ENCODE results near the gene APOC3. TPM values are rescaled to one million over a fixed set of nuclear protein-coding genes. Genes with fewer than 3 reads are reported as not detected.

APOC3 gene
- polyA plus RNA-seq, 1 donor (not counting 4 experiments of a cell fraction or from before 2014, with no cell fraction given): not detected

GRCh38 chr11:116862951-116863350, 33.2 kb downstream of the APOC3 start:
- no peak overlapping the region for H2AFZ ChIP-seq (ENCODE audit: control insufficient read depth, low read length)
- H3K9me3 ChIP-seq (ENCODE audit: control insufficient read depth, low read depth, low read length): no peaks in the 10 kb centered on the region
- no peaks in the 10 kb centered on the region for H3K79me2 ChIP-seq (ENCODE audit: control insufficient read depth, insufficient read depth, low read length)
- no peak overlapping the region for H3K4me2 ChIP-seq (ENCODE audit: control insufficient read depth, extremely low read depth, insufficient read depth, low read depth, low read length)
- TF ChIP-seq, protein P1, sequence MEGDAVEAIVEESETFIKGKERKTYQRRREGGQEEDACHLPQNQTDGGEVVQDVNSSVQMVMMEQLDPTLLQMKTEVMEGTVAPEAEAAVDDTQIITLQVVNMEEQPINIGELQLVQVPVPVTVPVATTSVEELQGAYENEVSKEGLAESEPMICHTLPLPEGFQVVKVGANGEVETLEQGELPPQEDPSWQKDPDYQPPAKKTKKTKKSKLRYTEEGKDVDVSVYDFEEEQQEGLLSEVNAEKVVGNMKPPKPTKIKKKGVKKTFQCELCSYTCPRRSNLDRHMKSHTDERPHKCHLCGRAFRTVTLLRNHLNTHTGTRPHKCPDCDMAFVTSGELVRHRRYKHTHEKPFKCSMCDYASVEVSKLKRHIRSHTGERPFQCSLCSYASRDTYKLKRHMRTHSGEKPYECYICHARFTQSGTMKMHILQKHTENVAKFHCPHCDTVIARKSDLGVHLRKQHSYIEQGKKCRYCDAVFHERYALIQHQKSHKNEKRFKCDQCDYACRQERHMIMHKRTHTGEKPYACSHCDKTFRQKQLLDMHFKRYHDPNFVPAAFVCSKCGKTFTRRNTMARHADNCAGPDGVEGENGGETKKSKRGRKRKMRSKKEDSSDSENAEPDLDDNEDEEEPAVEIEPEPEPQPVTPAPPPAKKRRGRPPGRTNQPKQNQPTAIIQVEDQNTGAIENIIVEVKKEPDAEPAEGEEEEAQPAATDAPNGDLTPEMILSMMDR (optimal IDR thresholded peaks at IDR 0.05 in 1 of 3, IDR thresholded peaks at IDR 0.05 in 1 of 3, conservative IDR thresholded peaks at IDR 0.05 in 1 of 3; ENCODE audit: extremely low read depth in 1 of 3, insufficient read depth in 2 of 3, low read length in 3 of 3): no peak
- TF ChIP-seq EZH2 (IDR thresholded peaks at IDR 0.05; ENCODE audit: low read length): no peak
- no peaks in the 10 kb centered on the region for H3K27me3 ChIP-seq (ENCODE audit: control insufficient read depth, extremely low read depth, insufficient read depth, low read length)
- no peaks in the 10 kb centered on the region for H3K9me1 ChIP-seq (ENCODE audit: control insufficient read depth, extremely low read depth, insufficient read depth, low read length)
- no peaks in the 10 kb centered on the region for H4K20me1 ChIP-seq (ENCODE audit: control insufficient read depth, extremely low read depth, insufficient read depth, low read length)
- H3K9ac ChIP-seq (ENCODE audit: control insufficient read depth, extremely low read depth, insufficient read depth, low read length): no peak overlapping the region
- H3K4me3 ChIP-seq (ENCODE audit: control insufficient read depth in 2 of 3, extremely low read depth in 1 of 3, insufficient read depth in 2 of 3, low read depth in 1 of 3, low read length in 3 of 3): no peak overlapping the region
- H3K4me1 ChIP-seq (ENCODE audit: control insufficient read depth, extremely low read depth, insufficient read depth, low read length): peaks cover 16% of the 10 kb centered on the region
- peaks cover 14 to 18% of the 10 kb centered on the region in 2 experiments for H3K36me3 ChIP-seq (ENCODE audit: control insufficient read depth in 2 of 2, extremely low read depth in 1 of 2, insufficient read depth in 2 of 2, low read length in 2 of 2)
- peak overlapping the region; percentile 47 for H3K27ac ChIP-seq (ENCODE audit: control insufficient read depth, insufficient read depth, low read length)
- DNase-seq (ENCODE audit: low read depth, low spot score) (no peak), FAIRE-seq (no peak)
- dilution Hi-C loops (cut with MboI; ENCODE audit: extremely low pct_ligation_motif_present, low sequenced_read_pairs): no loop called here

- peaks cover 9 to 12% of the 10 kb centered on the region in 2 experiments for H3K36me3 ChIP-seq (ENCODE audit: control insufficient read depth in 2 of 2, extremely low read depth in 1 of 2, insufficient read depth in 2 of 2, low read length in 2 of 2)
- H3K9me1 ChIP-seq (ENCODE audit: control insufficient read depth, extremely low read depth, insufficient read depth, low read length): no peaks in the 10 kb centered on the region
- H3K9me3 ChIP-seq (ENCODE audit: control insufficient read depth, low read depth, low read length): no peaks in the 10 kb centered on the region
- no peak overlapping the region for H3K27ac ChIP-seq (ENCODE audit: control insufficient read depth, insufficient read depth, low read length)
- no peak overlapping the region for H3K9ac ChIP-seq (ENCODE audit: control insufficient read depth, extremely low read depth, insufficient read depth, low read length)
- no peak for TF ChIP-seq EZH2 (IDR thresholded peaks at IDR 0.05; ENCODE audit: low read length)
- TF ChIP-seq, protein P1 (optimal IDR thresholded peaks at IDR 0.05 in 1 of 3, IDR thresholded peaks at IDR 0.05 in 1 of 3, conservative IDR thresholded peaks at IDR 0.05 in 1 of 3; ENCODE audit: extremely low read depth in 1 of 3, insufficient read depth in 2 of 3, low read length in 3 of 3): no peak
- H3K4me2 ChIP-seq (ENCODE audit: control insufficient read depth, extremely low read depth, insufficient read depth, low read depth, low read length): no peak overlapping the region
- no peak for DNase-seq (ENCODE audit: low read depth, low spot score)
- dilution Hi-C loops (cut with MboI; ENCODE audit: extremely low pct_ligation_motif_present, low sequenced_read_pairs): no loop called here
- FAIRE-seq: no peak
- peaks cover 16% of the 10 kb centered on the region for H3K4me1 ChIP-seq (ENCODE audit: control insufficient read depth, extremely low read depth, insufficient read depth, low read length)
- H3K4me3 ChIP-seq (ENCODE audit: control insufficient read depth in 2 of 3, extremely low read depth in 1 of 3, insufficient read depth in 2 of 3, low read depth in 1 of 3, low read length in 3 of 3): no peak overlapping the region
- no peaks in the 10 kb centered on the region for H3K27me3 ChIP-seq (ENCODE audit: control insufficient read depth, extremely low read depth, insufficient read depth, low read length)
- no peaks in the 10 kb centered on the region for H4K20me1 ChIP-seq (ENCODE audit: control insufficient read depth, extremely low read depth, insufficient read depth, low read length)
- H3K79me2 ChIP-seq (ENCODE audit: control insufficient read depth, insufficient read depth, low read length): no peaks in the 10 kb centered on the region
- H2AFZ ChIP-seq (ENCODE audit: control insufficient read depth, low read length): no peak overlapping the region
These were observed 34.8 kb downstream of the APOC3 start for GRCh38 chr11:116864531-116864930.

Measured in keratinocyte (primary cell).